ENCODE measurements around the gene AANAT.
"Not testable (repeated sequence)": the region's sequence is repeated elsewhere in the genome, so short reads cannot be mapped to it uniquely, and the experiment has no call there.

AANAT gene

GRCh38 chr17:76510831-76511244 is 43.4 kb downstream of the AANAT start:
- DNase-seq: no peak

- DNase-seq: no peak
These were observed 44.4 kb downstream of the AANAT start for GRCh38 chr17:76511668-76512365.

- DNase-seq: no peak
These were observed 45.2 kb downstream of the AANAT start for GRCh38 chr17:76512366-76513305.

GRCh38 chr17:76513306-76513692 is 45.9 kb downstream of the AANAT start:
- DNase-seq: no peak

- not testable (repeated sequence) for DNase-seq
These were observed 47.0 kb downstream of the AANAT start for GRCh38 chr17:76514355-76514754.

GRCh38 chr17:76515274-76515949 is 48.0 kb downstream of the AANAT start:
- peak; percentile 59 for DNase-seq

GRCh38 chr17:76517638-76518038 is 50.2 kb downstream of the AANAT start:
- DNase-seq: no peak

- DNase-seq: no peak
These were observed 51.9 kb downstream of the AANAT start for GRCh38 chr17:76519048-76519966.

Measured in GOT3 (cell line).